ENCODE results near the gene IRX2. TPM values are rescaled to one million over a fixed set of nuclear protein-coding genes. Genes with fewer than 3 reads are reported as not detected.

IRX2 gene
- total and polyA plus RNA-seq, 10 of the 15 experiments (the other 5 are each of a cell fraction or from before 2014, with no cell fraction given) = not detected

- Histone ChIP-seq H3K27ac (ENCODE audit: control insufficient read depth, insufficient read depth) (no peak overlapping the region), H3K4me2 (ENCODE audit: control insufficient read depth, insufficient read depth) (no peak overlapping the region), H3K9ac (ENCODE audit: control insufficient read depth, insufficient read depth, low read length) (no peak overlapping the region), H3K27me3 (replicated peaks in 1 of 2; ENCODE audit: control insufficient read depth in 2 of 2, insufficient read depth in 2 of 2, low read length in 1 of 2) (no peaks in the 10 kb centered on the region), H2AFZ (ENCODE audit: control insufficient read depth, low read depth, low read length) (no peak overlapping the region), H4K20me1 (ENCODE audit: control insufficient read depth, insufficient read depth) (no peaks in the 10 kb centered on the region), H3K79me2 (ENCODE audit: control insufficient read depth, insufficient read depth, low read length) (no peaks in the 10 kb centered on the region), H3K4me3 (no peak overlapping the region), H3K36me3 (ENCODE audit: control insufficient read depth in 2 of 2, insufficient read depth in 2 of 2, low read length in 1 of 2) (no peaks in the 10 kb centered on the region), H3K9me3 (replicated peaks; ENCODE audit: control insufficient read depth, insufficient read depth, low read length) (no peaks in the 10 kb centered on the region; the same call in 2 of the 3 replicates), H3K4me1 (ENCODE audit: control insufficient read depth, insufficient read depth, low read length) (no peaks in the 10 kb centered on the region)
- DNase-seq (ENCODE audit: low read depth, low spot score) (no peak), ATAC-seq (no peak), FAIRE-seq (no peak)
- BruUV-seq (replicated peaks) = no TSS peak
- POLR2A ChIA-PET = no interaction called here
- in situ Hi-C loops (cut with MboI) (no loop called here), intact Hi-C loops (cut with micrococcal nuclease; ENCODE audit: unreplicated experiment) (no loop called here)
- TF ChIP-seq USF1 (IDR thresholded peaks at IDR 0.05; ENCODE audit: borderline replicate concordance, extremely low read length, insufficient read depth, low read depth, low read length) (no peak), CHD2 (IDR thresholded peaks at IDR 0.05; ENCODE audit: borderline replicate concordance, low read depth, low read length) (no peak), RCOR1 (conservative IDR thresholded peaks at IDR 0.05; ENCODE audit: low read depth, low read length) (no peak), SKIL (IDR thresholded peaks at IDR 0.05; ENCODE audit: low read depth, poor library complexity, severe bottlenecking) (no peak), MEF2B (IDR thresholded peaks at IDR 0.05; ENCODE audit: partially characterized antibody, poor library complexity, severe bottlenecking) (no peak), POLR2A (IDR thresholded peaks at IDR 0.05; ENCODE audit: low read depth, low read length) (no peak), ASH2L (IDR thresholded peaks at IDR 0.05; ENCODE audit: borderline replicate concordance, low read depth) (no peak)
- SMC1A ChIA-PET (ENCODE audit: uncharacterized antibody, unreplicated experiment) = no interaction called here
- CTCF ChIA-PET = no interaction called here
- WGBS (ENCODE audit: insufficient coverage, insufficient replicate concordance, low lambda C conversion rate, missing lambda C conversion rate) = 13% methylated on average over 3 of the region's 3 CpGs
- RAD21 ChIA-PET (ENCODE audit: unreplicated experiment) = no interaction called here
These were observed 40.6 kb downstream of the IRX2 start for GRCh38 chr5:2710910-2711309.
